ENCODE results near the gene CASS4. TPM values are rescaled to one million over a fixed set of nuclear protein-coding genes. Genes with fewer than 3 reads are reported as not detected.
A peak's percentile ranks its signal among the peaks of the same experiment; 100 is the strongest.
"Not testable (repeated sequence)": the region's sequence is repeated elsewhere in the genome, so short reads cannot be mapped to it uniquely, and the experiment has no call there.

The CASS4 gene
- polyA plus RNA-seq, 1 experiment, result 36.8 TPM

GRCh38 chr20:56409521-56409920 is 2.5 kb upstream of the CASS4 start:
- CTCF ChIA-PET, result interaction anchor here (1.6 kb wide), 1 partner anchor 11 kb away, joined by 6 read pairs; no protein-coding TSS in a partner anchor
- H3K27ac ChIP-seq (ENCODE audit: low read depth, low read length), result peak overlapping the region; percentile 54
- POLR2A ChIA-PET, result interaction anchor here (0.6 to 2.5 kb wide), 5 partner anchors 21 to 59 kb away, joined by 3 to 12 read pairs (median 5); partner anchors contain the start of gene RTF2

GRCh38 chr20:56409956-56410355 is 2.1 kb upstream of the CASS4 start:
- Histone ChIP-seq H3K4me3 (ENCODE audit: low read depth, low read length) (no peak overlapping the region), H3K9me3 (ENCODE audit: control insufficient read depth, insufficient read depth, low read length) (peaks cover 3% of the 10 kb centered on the region; the same call in 1 of the 2 replicates), H3K27me3 (ENCODE audit: control insufficient read depth, insufficient read depth, low read length) (no peaks in the 10 kb centered on the region), H3K27ac (ENCODE audit: low read depth, low read length) (peak overlapping the region; percentile 54)
- ChIA-PET CTCF (interaction anchor here (1.6 kb wide), 1 partner anchor 12 kb away, joined by 6 read pairs; no protein-coding TSS in a partner anchor), POLR2A (interaction anchor here (1.2 to 2.5 kb wide), 4 partner anchors 21 to 59 kb away, joined by 4 to 12 read pairs (median 6); partner anchors contain the start of gene RTF2)
- TF ChIP-seq CTCF (IDR thresholded peaks at IDR 0.05; ENCODE audit: low read depth, low read length), result no peak
- no peak for DNase-seq (ENCODE audit: low read depth, low spot score)

More at GRCh38 chr20:56409521-56409920, 2.5 kb upstream of the CASS4 start:
- no peak for TF ChIP-seq CTCF (IDR thresholded peaks at IDR 0.05; ENCODE audit: low read depth, low read length)
- DNase-seq (ENCODE audit: low read depth, low spot score), result peak; percentile 67
- H3K9me3 ChIP-seq (ENCODE audit: control insufficient read depth, insufficient read depth, low read length), result peaks cover 3% of the 10 kb centered on the region; the same call in 1 of the 2 replicates
- no peak overlapping the region for H3K4me3 ChIP-seq (ENCODE audit: low read depth, low read length)
- H3K27me3 ChIP-seq (ENCODE audit: control insufficient read depth, insufficient read depth, low read length), result no peaks in the 10 kb centered on the region

- Histone ChIP-seq H3K4me3 (ENCODE audit: low read depth, low read length) (peak overlapping the region; percentile 66; the same call in 1 of the 2 replicates), H3K27ac (ENCODE audit: low read depth, low read length) (peak overlapping the region; percentile 93)
- not testable (repeated sequence) for H3K27me3 ChIP-seq (ENCODE audit: control insufficient read depth, insufficient read depth, low read length); DNase-seq (ENCODE audit: low read depth, low spot score); H3K9me3 ChIP-seq (ENCODE audit: control insufficient read depth, insufficient read depth, low read length)
- POLR2A ChIA-PET, result interaction anchor here (0.7 to 2.7 kb wide), 7 partner anchors 12 to 57 kb away, joined by 5 to 42 read pairs (median 16); partner anchors contain the start of gene RTF2
- CTCF ChIA-PET, result interaction anchor here (1.9 kb wide), 1 partner anchor 13 kb away, joined by 7 read pairs; no protein-coding TSS in a partner anchor
Observed at GRCh38 chr20:56411287-56411686, 773 bp upstream of the CASS4 start.

- no peaks in the 10 kb centered on the region for H3K27me3 ChIP-seq (ENCODE audit: control insufficient read depth, insufficient read depth, low read length)
- DNase-seq (ENCODE audit: low read depth, low spot score), result no peak
- peak overlapping the region; percentile 93 for H3K27ac ChIP-seq (ENCODE audit: low read depth, low read length)
- TF ChIP-seq CTCF (IDR thresholded peaks at IDR 0.05; ENCODE audit: low read depth, low read length), result no peak
- peak overlapping the region; percentile 66 for H3K4me3 ChIP-seq (ENCODE audit: low read depth, low read length)
- CTCF ChIA-PET, result interaction anchor here (1.2 to 1.9 kb wide), 2 partner anchors 10 to 14 kb away, joined by 3 to 7 read pairs; no protein-coding TSS in a partner anchor
- H3K9me3 ChIP-seq (ENCODE audit: control insufficient read depth, insufficient read depth, low read length), result no peaks in the 10 kb centered on the region
- POLR2A ChIA-PET, result interaction anchor here (0.7 to 2.7 kb wide), 9 partner anchors 10 to 56 kb away, joined by 3 to 42 read pairs (median 6); partner anchors contain the start of genes AURKA and RTF2
Observed at GRCh38 chr20:56412473-56412790, 372 bp downstream of the CASS4 start.

- H3K9me3 ChIP-seq (ENCODE audit: control insufficient read depth, insufficient read depth, low read length), result no peaks in the 10 kb centered on the region
- POLR2A ChIA-PET, result interaction anchor here (0.7 to 2.7 kb wide), 5 partner anchors 17 to 31 kb away, joined by 3 to 42 read pairs (median 19); partner anchors contain the start of gene AURKA
- TF ChIP-seq CTCF (IDR thresholded peaks at IDR 0.05; ENCODE audit: low read depth, low read length), result no peak
- peak overlapping the region; percentile 93 for H3K27ac ChIP-seq (ENCODE audit: low read depth, low read length)
- CTCF ChIA-PET, result interaction anchor here (1.2 kb wide), 1 partner anchor 9 kb away, joined by 3 read pairs; no protein-coding TSS in a partner anchor
- no peak for DNase-seq (ENCODE audit: low read depth, low spot score)
- no peaks in the 10 kb centered on the region for H3K27me3 ChIP-seq (ENCODE audit: control insufficient read depth, insufficient read depth, low read length)
- peak overlapping the region; percentile 66 for H3K4me3 ChIP-seq (ENCODE audit: low read depth, low read length)
Observed at GRCh38 chr20:56412949-56413348, 889 bp downstream of the CASS4 start.
